Keratinocyte (primary cell): ENCODE measurements around the gene SURF2. TPM values are rescaled to one million over a fixed set of nuclear protein-coding genes. Genes with fewer than 3 reads are reported as not detected.

Source experiments
- DNase-seq: peaks from one replicate; pipeline ENCODE4 v3.0.0-alpha.2; 2011; ENCODE audit warnings: low read depth, missing footprints, low spot score
- FAIRE-seq: peaks from 2 replicates; lab custom pipeline; 2011; peaks lifted over from hg19 to GRCh38; lab: Jason Lieb, UNC
- H2AFZ ChIP-seq: 2 replicates; pipeline ENCODE4 v1.6.0; 2012; ENCODE audit warnings: low read length, control low read depth, inconsistent platforms; ENCODE audit not compliant: control insufficient read depth
- H3K27ac ChIP-seq: 2 replicates; pipeline ENCODE4 v1.5.1; 2011; ENCODE audit warnings: low read length; ENCODE audit not compliant: control insufficient read depth, insufficient read depth
- H3K27me3 ChIP-seq: 3 replicates; pipeline ENCODE4 v1.6.0; 2011; ENCODE audit warnings: low read length; ENCODE audit not compliant: control insufficient read depth, insufficient read depth; ENCODE audit errors: extremely low read depth
- H3K36me3 ChIP-seq, 2 experiments: 2 replicates in 1 of 2; 3 replicates in 1 of 2; pipeline ENCODE4 v1.5.1; 2011; ENCODE audit warnings: low read length in 2 of 2, mild to moderate bottlenecking in 1 of 2; ENCODE audit not compliant: control insufficient read depth in 2 of 2, insufficient read depth in 2 of 2; ENCODE audit errors: extremely low read depth in 1 of 2
- H3K4me1 ChIP-seq: 3 replicates; pipeline ENCODE4 v1.5.1; 2011; ENCODE audit warnings: low read length; ENCODE audit not compliant: control insufficient read depth, insufficient read depth; ENCODE audit errors: extremely low read depth
- H3K4me2 ChIP-seq: 3 replicates; pipeline ENCODE4 v1.6.0; 2011; ENCODE audit warnings: low read depth, low read length; ENCODE audit not compliant: control insufficient read depth, insufficient read depth; ENCODE audit errors: extremely low read depth
- H3K4me3 ChIP-seq, 3 experiments: fragments of 200-600 bp in 1 of 3; sonication (generic) in 1 of 3; 2 replicates in 2 of 3; 3 replicates in 1 of 3; pipeline ENCODE4 v1.5.1; 2011 to 2016; ENCODE audit warnings: low read length in 3 of 3, mild to moderate bottlenecking in 3 of 3, control low read depth in 2 of 3, inconsistent platforms in 1 of 3, low read depth in 1 of 3, mixed read lengths in 1 of 3, mixed run types in 1 of 3, moderate library complexity in 1 of 3; ENCODE audit not compliant: control insufficient read depth in 2 of 3, insufficient read depth in 2 of 3; ENCODE audit errors: extremely low read depth in 1 of 3
- H3K79me2 ChIP-seq: 2 replicates; pipeline ENCODE4 v1.6.0; 2012; ENCODE audit warnings: low read length; ENCODE audit not compliant: control insufficient read depth, insufficient read depth
- H3K9ac ChIP-seq: 3 replicates; pipeline ENCODE4 v1.6.0; 2011; ENCODE audit warnings: low read length; ENCODE audit not compliant: control insufficient read depth, insufficient read depth; ENCODE audit errors: extremely low read depth
- H3K9me1 ChIP-seq: 3 replicates; pipeline ENCODE4 v1.6.0; 2011; ENCODE audit warnings: low read length; ENCODE audit not compliant: control insufficient read depth, insufficient read depth; ENCODE audit errors: extremely low read depth
- H3K9me3 ChIP-seq: 2 replicates; pipeline ENCODE4 v1.5.1; 2012; ENCODE audit warnings: low read depth, low read length; ENCODE audit not compliant: control insufficient read depth
- H4K20me1 ChIP-seq: 3 replicates; pipeline ENCODE4 v1.6.0; 2011; ENCODE audit warnings: low read length; ENCODE audit not compliant: control insufficient read depth, insufficient read depth; ENCODE audit errors: extremely low read depth
- CTCF ChIP-seq, 3 experiments: IDR thresholded peaks in 1 of 3; conservative IDR thresholded peaks in 1 of 3; optimal IDR thresholded peaks in 1 of 3; 2 replicates in 2 of 3; 3 replicates in 1 of 3; pipeline versions ENCODE3 to v1.5.1; 2011; ENCODE audit warnings: low read length in 3 of 3, mild to moderate bottlenecking in 3 of 3, moderate library complexity in 2 of 3, control low read depth in 1 of 3, inconsistent platforms in 1 of 3; ENCODE audit not compliant: insufficient read depth in 2 of 3; ENCODE audit errors: extremely low read depth in 1 of 3
- EZH2 ChIP-seq: IDR thresholded peaks from one replicate; pipeline ENCODE4 v1.6.1; 2012; ENCODE audit warnings: inconsistent platforms, mild to moderate bottlenecking, low read length, moderate library complexity
- dilution Hi-C: fragments of 300-500 bp; cut with MboI; formaldehyde crosslinking; loops from one replicate; pipeline ENCODE4 v1.7.0; 2020; ENCODE audit warnings: low sequenced_read_pairs; ENCODE audit not compliant: extremely low pct_ligation_motif_present
- polyA plus RNA-seq, 5 experiments: library from polyadenylated mRNA; depleted of rRNA in 3 of 5; stranded (reverse) in 3 of 5; stranded (forward) in 1 of 5; unstranded in 1 of 5; fragments of >200 nt; gene quantifications; 1 replicate in 1 of 5; 2 replicates in 3 of 5; 3 replicates in 1 of 5; pipeline versions ENCODE4 v1.2.1 to v1.2.3, GENCODE V29; 2011 to 2012; ENCODE audit warnings: missing spikeins in 2 of 5, low read depth in 1 of 5, low replicate concordance in 1 of 5

Gene SURF2
- polyA plus RNA-seq, 1 donor (not counting 4 experiments of a cell fraction or from before 2014, with no cell fraction given), result 28.2 TPM

GRCh38 chr9:133369422-133369821 lies 13.1 kb downstream of the SURF2 start:
- no peaks in the 10 kb centered on the region for H3K27me3 ChIP-seq
- dilution Hi-C loops, result no loop called here
- no peak overlapping the region for H3K4me3 ChIP-seq
- TF ChIP-seq EZH2 (no peak), CTCF (optimal IDR thresholded peaks at IDR 0.05 in 1 of 3, IDR thresholded peaks at IDR 0.05 in 1 of 3, conservative IDR thresholded peaks at IDR 0.05 in 1 of 3; ENCODE audit: extremely low read depth in 1 of 3, insufficient read depth in 2 of 3, low read length in 3 of 3) (no peak)
- peaks cover 8% of the 10 kb centered on the region for H3K9me1 ChIP-seq
- FAIRE-seq (no peak), DNase-seq (no peak)
- peaks cover 63% of the 10 kb centered on the region for H4K20me1 ChIP-seq
- H3K9ac ChIP-seq, result no peak overlapping the region
- no peak overlapping the region for H3K27ac ChIP-seq
- H2AFZ ChIP-seq, result no peak overlapping the region
- H3K4me2 ChIP-seq, result no peak overlapping the region
- H3K36me3 ChIP-seq, result peaks cover 34 to 56% of the 10 kb centered on the region in 2 experiments
- peaks cover 88% of the 10 kb centered on the region for H3K79me2 ChIP-seq
- H3K4me1 ChIP-seq, result peaks cover 66% of the 10 kb centered on the region
- H3K9me3 ChIP-seq, result no peaks in the 10 kb centered on the region

- no peak overlapping the region for H3K27ac ChIP-seq
These were observed 13.6 kb downstream of the SURF2 start for GRCh38 chr9:133369933-133370332.

More at GRCh38 chr9:133369933-133370332, 13.6 kb downstream of the SURF2 start:
- H2AFZ ChIP-seq, result no peak overlapping the region
- H3K4me3 ChIP-seq, result no peak overlapping the region
- no peak overlapping the region for H3K9ac ChIP-seq
- H3K4me1 ChIP-seq, result peaks cover 64% of the 10 kb centered on the region
- no peak for TF ChIP-seq CTCF (optimal IDR thresholded peaks at IDR 0.05 in 1 of 3, IDR thresholded peaks at IDR 0.05 in 1 of 3, conservative IDR thresholded peaks at IDR 0.05 in 1 of 3; ENCODE audit: extremely low read depth in 1 of 3, insufficient read depth in 2 of 3, low read length in 3 of 3)
- no peak for TF ChIP-seq EZH2
- FAIRE-seq (no peak), DNase-seq (no peak)
- H4K20me1 ChIP-seq, result peaks cover 62% of the 10 kb centered on the region
- H3K36me3 ChIP-seq, result peaks cover 34 to 55% of the 10 kb centered on the region in 2 experiments
- no peaks in the 10 kb centered on the region for H3K27me3 ChIP-seq
- peaks cover 8% of the 10 kb centered on the region for H3K9me1 ChIP-seq
- dilution Hi-C loops, result no loop called here
- no peaks in the 10 kb centered on the region for H3K9me3 ChIP-seq
- no peak overlapping the region for H3K4me2 ChIP-seq
- peaks cover 93% of the 10 kb centered on the region for H3K79me2 ChIP-seq
